ENCODE results near the gene UFSP1. TPM values are rescaled to one million over a fixed set of nuclear protein-coding genes. Genes with fewer than 3 reads are reported as not detected.

UFSP1 gene
- total and polyA plus RNA-seq, 2 of the 13 experiments (the other 11 are each of a cell fraction or from before 2014, with no cell fraction given), result 0.65 to 3.3 TPM

- TF ChIP-seq PHF5A (CRISPR knock-in tag; IDR thresholded peaks at IDR 0.05; ENCODE audit: low read depth, unreplicated experiment), result no peak
- TF ChIP-seq TOE1 (CRISPR knock-in tag; IDR thresholded peaks at IDR 0.05), result no peak
- TF ChIP-seq, protein P1, sequence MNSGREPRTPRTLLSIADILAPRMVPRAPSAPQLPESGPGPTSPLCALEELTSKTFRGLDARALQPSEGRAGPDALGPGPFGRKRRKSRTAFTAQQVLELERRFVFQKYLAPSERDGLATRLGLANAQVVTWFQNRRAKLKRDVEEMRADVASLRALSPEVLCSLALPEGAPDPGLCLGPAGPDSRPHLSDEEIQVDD (CRISPR knock-in tag; IDR thresholded peaks at IDR 0.05; ENCODE audit: borderline replicate concordance), result no peak; the same call in 1 of the 2 replicates
- TF ChIP-seq, protein P2, sequence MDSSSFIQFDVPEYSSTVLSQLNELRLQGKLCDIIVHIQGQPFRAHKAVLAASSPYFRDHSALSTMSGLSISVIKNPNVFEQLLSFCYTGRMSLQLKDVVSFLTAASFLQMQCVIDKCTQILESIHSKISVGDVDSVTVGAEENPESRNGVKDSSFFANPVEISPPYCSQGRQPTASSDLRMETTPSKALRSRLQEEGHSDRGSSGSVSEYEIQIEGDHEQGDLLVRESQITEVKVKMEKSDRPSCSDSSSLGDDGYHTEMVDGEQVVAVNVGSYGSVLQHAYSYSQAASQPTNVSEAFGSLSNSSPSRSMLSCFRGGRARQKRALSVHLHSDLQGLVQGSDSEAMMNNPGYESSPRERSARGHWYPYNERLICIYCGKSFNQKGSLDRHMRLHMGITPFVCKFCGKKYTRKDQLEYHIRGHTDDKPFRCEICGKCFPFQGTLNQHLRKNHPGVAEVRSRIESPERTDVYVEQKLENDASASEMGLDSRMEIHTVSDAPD (CRISPR knock-in tag; IDR thresholded peaks at IDR 0.05), result peak; percentile 45; the same call in 1 of the 2 replicates
- TF ChIP-seq GATAD2A (CRISPR knock-in tag; IDR thresholded peaks at IDR 0.05), result no peak
- TF ChIP-seq, protein P3, sequence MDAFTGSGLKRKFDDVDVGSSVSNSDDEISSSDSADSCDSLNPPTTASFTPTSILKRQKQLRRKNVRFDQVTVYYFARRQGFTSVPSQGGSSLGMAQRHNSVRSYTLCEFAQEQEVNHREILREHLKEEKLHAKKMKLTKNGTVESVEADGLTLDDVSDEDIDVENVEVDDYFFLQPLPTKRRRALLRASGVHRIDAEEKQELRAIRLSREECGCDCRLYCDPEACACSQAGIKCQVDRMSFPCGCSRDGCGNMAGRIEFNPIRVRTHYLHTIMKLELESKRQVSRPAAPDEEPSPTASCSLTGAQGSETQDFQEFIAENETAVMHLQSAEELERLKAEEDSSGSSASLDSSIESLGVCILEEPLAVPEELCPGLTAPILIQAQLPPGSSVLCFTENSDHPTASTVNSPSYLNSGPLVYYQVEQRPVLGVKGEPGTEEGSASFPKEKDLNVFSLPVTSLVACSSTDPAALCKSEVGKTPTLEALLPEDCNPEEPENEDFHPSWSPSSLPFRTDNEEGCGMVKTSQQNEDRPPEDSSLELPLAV (CRISPR knock-in tag; conservative IDR thresholded peaks at IDR 0.05; ENCODE audit: low read depth), result no peak
- TF ChIP-seq, protein P4, sequence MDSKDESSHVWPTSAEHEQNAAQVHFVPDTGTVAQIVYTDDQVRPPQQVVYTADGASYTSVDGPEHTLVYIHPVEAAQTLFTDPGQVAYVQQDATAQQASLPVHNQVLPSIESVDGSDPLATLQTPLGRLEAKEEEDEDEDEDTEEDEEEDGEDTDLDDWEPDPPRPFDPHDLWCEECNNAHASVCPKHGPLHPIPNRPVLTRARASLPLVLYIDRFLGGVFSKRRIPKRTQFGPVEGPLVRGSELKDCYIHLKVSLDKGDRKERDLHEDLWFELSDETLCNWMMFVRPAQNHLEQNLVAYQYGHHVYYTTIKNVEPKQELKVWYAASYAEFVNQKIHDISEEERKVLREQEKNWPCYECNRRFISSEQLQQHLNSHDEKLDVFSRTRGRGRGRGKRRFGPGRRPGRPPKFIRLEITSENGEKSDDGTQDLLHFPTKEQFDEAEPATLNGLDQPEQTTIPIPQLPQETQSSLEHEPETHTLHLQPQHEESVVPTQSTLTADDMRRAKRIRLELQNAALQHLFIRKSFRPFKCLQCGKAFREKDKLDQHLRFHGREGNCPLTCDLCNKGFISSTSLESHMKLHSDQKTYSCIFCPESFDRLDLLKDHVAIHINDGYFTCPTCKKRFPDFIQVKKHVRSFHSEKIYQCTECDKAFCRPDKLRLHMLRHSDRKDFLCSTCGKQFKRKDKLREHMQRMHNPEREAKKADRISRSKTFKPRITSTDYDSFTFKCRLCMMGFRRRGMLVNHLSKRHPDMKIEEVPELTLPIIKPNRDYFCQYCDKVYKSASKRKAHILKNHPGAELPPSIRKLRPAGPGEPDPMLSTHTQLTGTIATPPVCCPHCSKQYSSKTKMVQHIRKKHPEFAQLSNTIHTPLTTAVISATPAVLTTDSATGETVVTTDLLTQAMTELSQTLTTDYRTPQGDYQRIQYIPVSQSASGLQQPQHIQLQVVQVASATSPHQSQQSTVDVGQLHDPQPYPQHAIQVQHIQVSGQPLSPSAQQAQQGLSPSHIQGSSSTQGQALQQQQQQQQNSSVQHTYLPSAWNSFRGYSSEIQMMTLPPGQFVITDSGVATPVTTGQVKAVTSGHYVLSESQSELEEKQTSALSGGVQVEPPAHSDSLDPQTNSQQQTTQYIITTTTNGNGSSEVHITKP (CRISPR knock-in tag; IDR thresholded peaks at IDR 0.05; ENCODE audit: low read depth), result no peak
- TF ChIP-seq ZNF770 (CRISPR knock-in tag; IDR thresholded peaks at IDR 0.05), result peak; percentile 47; the same call in 1 of the 2 replicates
- TF ChIP-seq ZNF878 (CRISPR knock-in tag; IDR thresholded peaks at IDR 0.05), result no peak
- TF ChIP-seq BHLHE40 (IDR thresholded peaks at IDR 0.05; ENCODE audit: low read length), result no peak
- no peak; the same call in 1 of the 2 replicates for TF ChIP-seq AHDC1 (CRISPR knock-in tag; IDR thresholded peaks at IDR 0.05; ENCODE audit: borderline replicate concordance)
- no peak for TF ChIP-seq SIX1 (CRISPR knock-in tag; IDR thresholded peaks at IDR 0.05; ENCODE audit: borderline replicate concordance)
Measured at GRCh38 chr7:100888988-100889750, at the start of gene UFSP1 (continued).

All from HepG2 (cell line).